ENCODE data around the gene DUSP9.

The DUSP9 gene

DNA sequence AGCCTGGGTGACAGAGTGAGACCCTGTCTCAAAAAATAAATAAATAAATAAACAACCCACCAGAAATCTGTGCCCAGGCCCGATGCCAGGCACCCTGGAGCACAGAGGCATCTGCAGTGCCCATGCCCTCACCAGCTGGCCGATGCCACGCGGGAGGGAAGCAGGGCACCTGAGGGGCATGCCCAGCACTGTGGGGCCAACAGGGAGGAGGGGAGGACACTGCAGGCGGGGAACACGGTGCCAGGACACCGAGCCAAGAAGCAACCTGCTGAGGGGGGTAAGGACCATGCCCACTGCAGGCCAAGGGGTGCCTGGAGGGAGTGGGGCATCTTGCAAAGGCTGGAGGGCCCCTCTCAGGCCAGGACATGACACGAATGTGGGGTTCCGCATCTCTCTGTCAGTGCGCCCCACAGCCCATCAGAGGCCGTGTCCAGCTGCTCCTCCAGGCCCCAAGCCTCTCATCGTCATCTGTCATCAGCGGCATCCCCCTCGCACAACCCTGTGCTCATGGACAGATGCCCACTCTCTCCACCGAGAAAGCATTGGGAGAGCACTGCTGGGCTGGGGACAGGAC is 13.3 kb upstream of the DUSP9 start:
- Histone ChIP-seq H2AFZ (ENCODE audit: low read depth, low read length) (no peak overlapping the region), H3K36me3 (ENCODE audit: insufficient read depth, low read length) (no peaks in the 10 kb centered on the region), H3K79me2 (ENCODE audit: insufficient read depth, low read length) (no peaks in the 10 kb centered on the region), H3K4me1 (ENCODE audit: insufficient read depth, low read length) (no peaks in the 10 kb centered on the region), H4K20me1 (ENCODE audit: insufficient read depth, low read length) (no peaks in the 10 kb centered on the region), H3K27ac (ENCODE audit: low read length) (no peak overlapping the region), H3K27me3 (ENCODE audit: insufficient read depth, low read length, poor library complexity) (no peaks in the 10 kb centered on the region), H3K4me2 (ENCODE audit: insufficient read depth, low read length) (no peak overlapping the region), H3K9ac (ENCODE audit: low read depth, low read length) (no peak overlapping the region), H3K9me3 (ENCODE audit: insufficient read depth, low read length, severe bottlenecking) (no peaks in the 10 kb centered on the region), H3K4me3 (ENCODE audit: low read depth in 1 of 2, low read length in 2 of 2) (no peak overlapping the region)
- no peak for DNase-seq
- no peak for ATAC-seq (ENCODE audit: insufficient read depth, low read depth)
- TF ChIP-seq EZH2 (IDR thresholded peaks at IDR 0.05; ENCODE audit: borderline replicate concordance, low read depth, low read length, severe bottlenecking): no peak
- TF ChIP-seq, protein P1, sequence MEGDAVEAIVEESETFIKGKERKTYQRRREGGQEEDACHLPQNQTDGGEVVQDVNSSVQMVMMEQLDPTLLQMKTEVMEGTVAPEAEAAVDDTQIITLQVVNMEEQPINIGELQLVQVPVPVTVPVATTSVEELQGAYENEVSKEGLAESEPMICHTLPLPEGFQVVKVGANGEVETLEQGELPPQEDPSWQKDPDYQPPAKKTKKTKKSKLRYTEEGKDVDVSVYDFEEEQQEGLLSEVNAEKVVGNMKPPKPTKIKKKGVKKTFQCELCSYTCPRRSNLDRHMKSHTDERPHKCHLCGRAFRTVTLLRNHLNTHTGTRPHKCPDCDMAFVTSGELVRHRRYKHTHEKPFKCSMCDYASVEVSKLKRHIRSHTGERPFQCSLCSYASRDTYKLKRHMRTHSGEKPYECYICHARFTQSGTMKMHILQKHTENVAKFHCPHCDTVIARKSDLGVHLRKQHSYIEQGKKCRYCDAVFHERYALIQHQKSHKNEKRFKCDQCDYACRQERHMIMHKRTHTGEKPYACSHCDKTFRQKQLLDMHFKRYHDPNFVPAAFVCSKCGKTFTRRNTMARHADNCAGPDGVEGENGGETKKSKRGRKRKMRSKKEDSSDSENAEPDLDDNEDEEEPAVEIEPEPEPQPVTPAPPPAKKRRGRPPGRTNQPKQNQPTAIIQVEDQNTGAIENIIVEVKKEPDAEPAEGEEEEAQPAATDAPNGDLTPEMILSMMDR (IDR thresholded peaks at IDR 0.05; ENCODE audit: borderline replicate concordance, extremely low read depth, low read length, poor library complexity, severe bottlenecking): no peak

DNA sequence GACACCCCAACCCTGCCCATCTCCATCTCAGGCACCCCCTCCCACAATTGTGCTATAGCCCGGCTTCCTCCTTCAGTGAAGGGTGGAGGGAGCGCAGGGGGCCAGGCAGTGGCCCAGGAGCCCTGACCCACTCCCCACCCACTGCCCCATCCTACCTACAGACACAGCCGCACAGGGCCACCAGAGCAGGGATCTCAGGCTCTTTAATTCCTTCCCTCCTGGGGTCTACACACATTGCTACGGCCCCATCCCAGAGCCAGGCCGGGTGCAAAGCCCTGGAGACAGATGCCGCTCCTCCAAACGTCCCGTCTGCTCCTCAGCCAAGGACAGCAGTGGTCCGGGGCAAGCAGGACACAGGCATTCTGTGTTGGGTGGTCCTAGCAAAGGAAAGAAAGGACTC is 12.8 kb upstream of the DUSP9 start:
- no peak overlapping the region for H3K4me2 ChIP-seq (ENCODE audit: insufficient read depth, low read length)
- ATAC-seq (ENCODE audit: insufficient read depth, low read depth) (no peak), DNase-seq (no peak)
- no peaks in the 10 kb centered on the region for H3K4me1 ChIP-seq (ENCODE audit: insufficient read depth, low read length)
- H3K9ac ChIP-seq (ENCODE audit: low read depth, low read length): no peak overlapping the region
- no peak for TF ChIP-seq EZH2 (IDR thresholded peaks at IDR 0.05; ENCODE audit: borderline replicate concordance, low read depth, low read length, severe bottlenecking)
- TF ChIP-seq, protein P1 (IDR thresholded peaks at IDR 0.05; ENCODE audit: borderline replicate concordance, extremely low read depth, low read length, poor library complexity, severe bottlenecking): no peak
- no peak overlapping the region for H3K27ac ChIP-seq (ENCODE audit: low read length)
- H3K36me3 ChIP-seq (ENCODE audit: insufficient read depth, low read length): no peaks in the 10 kb centered on the region
- H4K20me1 ChIP-seq (ENCODE audit: insufficient read depth, low read length): no peaks in the 10 kb centered on the region
- no peaks in the 10 kb centered on the region for H3K79me2 ChIP-seq (ENCODE audit: insufficient read depth, low read length)
- no peak overlapping the region for H3K4me3 ChIP-seq (ENCODE audit: low read depth in 1 of 2, low read length in 2 of 2)
- no peak overlapping the region for H2AFZ ChIP-seq (ENCODE audit: low read depth, low read length)
- no peaks in the 10 kb centered on the region for H3K9me3 ChIP-seq (ENCODE audit: insufficient read depth, low read length, severe bottlenecking)
- no peaks in the 10 kb centered on the region for H3K27me3 ChIP-seq (ENCODE audit: insufficient read depth, low read length, poor library complexity)

DNA sequence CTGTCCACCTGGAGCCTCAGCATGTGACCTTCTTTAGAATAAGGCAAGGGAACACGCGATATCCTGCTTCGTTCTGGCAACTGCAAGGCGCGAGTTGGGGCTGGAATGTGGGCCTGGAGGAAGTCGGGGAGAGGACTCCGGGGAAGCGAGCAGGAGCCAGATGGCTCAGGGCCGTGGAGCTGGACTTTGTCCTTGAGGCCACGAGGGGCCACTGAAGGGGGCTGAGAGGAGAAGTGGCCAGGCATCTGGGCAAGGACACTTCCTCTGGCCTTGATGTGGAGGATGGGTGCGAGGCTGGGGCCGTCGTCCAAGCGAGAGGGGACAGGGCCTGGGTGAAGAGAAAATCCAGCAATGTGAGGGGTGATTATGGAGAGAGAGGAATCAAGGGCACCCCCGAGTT is 12.2 kb upstream of the DUSP9 start:
- Histone ChIP-seq H3K27me3 (ENCODE audit: insufficient read depth, low read length, poor library complexity) (no peaks in the 10 kb centered on the region), H3K9me3 (ENCODE audit: insufficient read depth, low read length, severe bottlenecking) (no peaks in the 10 kb centered on the region), H3K4me1 (ENCODE audit: insufficient read depth, low read length) (no peaks in the 10 kb centered on the region), H3K79me2 (ENCODE audit: insufficient read depth, low read length) (no peaks in the 10 kb centered on the region), H3K9ac (ENCODE audit: low read depth, low read length) (no peak overlapping the region), H3K4me3 (ENCODE audit: low read depth in 1 of 2, low read length in 2 of 2) (no peak overlapping the region), H2AFZ (ENCODE audit: low read depth, low read length) (no peak overlapping the region), H3K27ac (ENCODE audit: low read length) (no peak overlapping the region), H3K36me3 (ENCODE audit: insufficient read depth, low read length) (no peaks in the 10 kb centered on the region), H3K4me2 (ENCODE audit: insufficient read depth, low read length) (no peak overlapping the region), H4K20me1 (ENCODE audit: insufficient read depth, low read length) (no peaks in the 10 kb centered on the region)
- ATAC-seq (ENCODE audit: insufficient read depth, low read depth): no peak
- DNase-seq: no peak
- TF ChIP-seq, protein P1 (IDR thresholded peaks at IDR 0.05; ENCODE audit: borderline replicate concordance, extremely low read depth, low read length, poor library complexity, severe bottlenecking): no peak
- no peak for TF ChIP-seq EZH2 (IDR thresholded peaks at IDR 0.05; ENCODE audit: borderline replicate concordance, low read depth, low read length, severe bottlenecking)

DNA sequence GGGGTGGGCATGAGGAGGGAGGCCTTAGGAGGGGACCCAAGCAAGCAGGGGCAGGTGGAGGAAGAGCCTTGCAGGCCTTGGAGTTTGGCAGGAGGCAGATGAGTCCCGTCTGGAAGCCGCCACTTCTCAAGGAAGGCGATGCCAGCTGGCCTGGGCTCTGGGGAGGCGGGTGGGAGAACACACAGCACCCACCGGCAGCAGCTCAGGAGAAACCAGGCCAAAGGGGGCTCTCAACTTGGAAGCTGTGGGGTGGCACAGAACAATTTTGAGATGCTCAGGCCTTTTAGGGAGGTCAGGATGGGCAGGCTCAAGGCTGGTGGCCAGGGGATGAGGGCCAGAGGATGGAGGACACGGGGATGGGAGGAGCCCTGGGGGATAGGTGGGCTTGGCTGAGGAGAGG is 11.6 kb upstream of the DUSP9 start:
- ATAC-seq (ENCODE audit: insufficient read depth, low read depth) (no peak), DNase-seq (no peak)
- Histone ChIP-seq H2AFZ (ENCODE audit: low read depth, low read length) (no peak overlapping the region), H3K4me1 (ENCODE audit: insufficient read depth, low read length) (no peaks in the 10 kb centered on the region), H3K79me2 (ENCODE audit: insufficient read depth, low read length) (no peaks in the 10 kb centered on the region), H3K4me2 (ENCODE audit: insufficient read depth, low read length) (no peak overlapping the region), H3K27ac (ENCODE audit: low read length) (no peak overlapping the region), H3K27me3 (ENCODE audit: insufficient read depth, low read length, poor library complexity) (no peaks in the 10 kb centered on the region), H3K4me3 (ENCODE audit: low read depth in 1 of 2, low read length in 2 of 2) (no peak overlapping the region), H3K9ac (ENCODE audit: low read depth, low read length) (no peak overlapping the region), H4K20me1 (ENCODE audit: insufficient read depth, low read length) (no peaks in the 10 kb centered on the region), H3K9me3 (ENCODE audit: insufficient read depth, low read length, severe bottlenecking) (no peaks in the 10 kb centered on the region), H3K36me3 (ENCODE audit: insufficient read depth, low read length) (no peaks in the 10 kb centered on the region)
- TF ChIP-seq, protein P1 (IDR thresholded peaks at IDR 0.05; ENCODE audit: borderline replicate concordance, extremely low read depth, low read length, poor library complexity, severe bottlenecking): no peak
- TF ChIP-seq EZH2 (IDR thresholded peaks at IDR 0.05; ENCODE audit: borderline replicate concordance, low read depth, low read length, severe bottlenecking): no peak

Data from DND-41 (cell line).